ENCODE results near the gene LZIC.

LZIC gene

GRCh38 chr1:9910423-9911178, 32.6 kb downstream of the LZIC start:
- no peak overlapping the region for H3K14ac ChIP-seq (ENCODE audit: low read length in 2 of 2)

GRCh38 chr1:9910076-9910422, 33.1 kb downstream of the LZIC start, which contains the start of gene CTNNBIP1:
TSS of gene CTNNBIP1 (minus strand) at chr1:9910269. CDS start at chr1:9872064, 38,205 bp downstream.
- Histone ChIP-seq H3K23ac (ENCODE audit: low read length in 2 of 2) (peak within 1 kb of the TSS in 1 of 2 experiments; percentile 100), H3K4me3 (ENCODE audit: insufficient read depth in 1 of 2, low read depth in 1 of 2, low read length in 2 of 2) (peak within 1 kb of the TSS; percentile 83 to 92), H2AFZ (ENCODE audit: low read depth, low read length) (peak within 1 kb of the TSS; percentile 72), H3K14ac (ENCODE audit: low read length in 2 of 2) (peak within 1 kb of the TSS in 1 of 2 experiments; percentile 9), H3K18ac (ENCODE audit: low read depth in 1 of 2, low read length in 2 of 2) (peak within 1 kb of the TSS; percentile 79 to 93), H3K79me1 (replicated peaks; ENCODE audit: low read length, poor library complexity, severe bottlenecking) (peaks cover 2% of the 10 kb centered on the region), H4K91ac (ENCODE audit: low read length) (peak within 1 kb of the TSS; percentile 84), H2BK12ac (ENCODE audit: low read length in 2 of 2) (no peak within 1 kb of the TSS), H3K27ac (ENCODE audit: low read length, poor library complexity, severe bottlenecking) (peak within 1 kb of the TSS; percentile 89), H3K4ac (ENCODE audit: low read depth in 1 of 2, low read length in 2 of 2) (peak within 1 kb of the TSS in 1 of 2 experiments; percentile 56), H3K9ac (ENCODE audit: low read length) (peak within 1 kb of the TSS; percentile 90), H2BK5ac (ENCODE audit: low read depth, low read length, poor library complexity, severe bottlenecking) (peak within 1 kb of the TSS; percentile 21), H2BK120ac (ENCODE audit: low read depth, low read length) (no peak within 1 kb of the TSS), H2BK15ac (ENCODE audit: low read depth, poor library complexity, severe bottlenecking) (peak within 1 kb of the TSS; percentile 75), H3K9me3 (ENCODE audit: control insufficient read depth, low read length) (no peaks in the 10 kb centered on the region), H4K8ac (ENCODE audit: low read length) (peak within 1 kb of the TSS; percentile 78), H3K4me2 (ENCODE audit: low read length, poor library complexity, severe bottlenecking) (peak within 1 kb of the TSS; percentile 77), H3K27me3 (ENCODE audit: control insufficient read depth in 1 of 2, insufficient read depth in 1 of 2, low read length in 2 of 2) (no peaks in the 10 kb centered on the region), H2AK5ac (ENCODE audit: low read length, severe bottlenecking) (no peak within 1 kb of the TSS), H3K4me1 (ENCODE audit: control insufficient read depth, insufficient read depth, low read depth, low read length) (peaks cover 9% of the 10 kb centered on the region), H3K36me3 (ENCODE audit: control insufficient read depth in 1 of 2, insufficient read depth in 2 of 2, low read depth in 1 of 2, low read length in 2 of 2) (no peaks in the 10 kb centered on the region)
- WGBS: 0% methylated on average over 17 of the region's 55 CpGs
- no peak for DNase-seq

More at GRCh38 chr1:9910423-9911178, 32.6 kb downstream of the LZIC start:
- Histone ChIP-seq H4K91ac (ENCODE audit: low read length) (no peak overlapping the region), H3K23ac (ENCODE audit: low read length in 2 of 2) (no peak overlapping the region), H2BK12ac (ENCODE audit: low read length in 2 of 2) (no peak overlapping the region), H2BK5ac (ENCODE audit: low read depth, low read length, poor library complexity, severe bottlenecking) (peak overlapping the region; percentile 21), H2AK5ac (ENCODE audit: low read length, severe bottlenecking) (no peak overlapping the region), H3K4ac (ENCODE audit: low read depth in 1 of 2, low read length in 2 of 2) (peak overlapping the region in 1 of 2 experiments; percentile 56), H3K9ac (ENCODE audit: low read length) (peak overlapping the region; percentile 90), H3K4me1 (ENCODE audit: control insufficient read depth, insufficient read depth, low read depth, low read length) (peaks cover 7% of the 10 kb centered on the region), H3K79me1 (replicated peaks; ENCODE audit: low read length, poor library complexity, severe bottlenecking) (peaks cover 2% of the 10 kb centered on the region), H3K9me3 (ENCODE audit: control insufficient read depth, low read length) (no peaks in the 10 kb centered on the region), H4K8ac (ENCODE audit: low read length) (no peak overlapping the region), H3K4me2 (ENCODE audit: low read length, poor library complexity, severe bottlenecking) (peak overlapping the region; percentile 77), H3K27me3 (ENCODE audit: control insufficient read depth in 1 of 2, insufficient read depth in 1 of 2, low read length in 2 of 2) (no peaks in the 10 kb centered on the region), H3K36me3 (ENCODE audit: control insufficient read depth in 1 of 2, insufficient read depth in 2 of 2, low read depth in 1 of 2, low read length in 2 of 2) (no peaks in the 10 kb centered on the region), H2BK120ac (ENCODE audit: low read depth, low read length) (no peak overlapping the region), H3K27ac (ENCODE audit: low read length, poor library complexity, severe bottlenecking) (peak overlapping the region; percentile 89), H2AFZ (ENCODE audit: low read depth, low read length) (peak overlapping the region; percentile 72), H3K18ac (ENCODE audit: low read depth in 1 of 2, low read length in 2 of 2) (peak overlapping the region; percentile 53 to 73), H2BK15ac (ENCODE audit: low read depth, poor library complexity, severe bottlenecking) (no peak overlapping the region), H3K4me3 (ENCODE audit: insufficient read depth in 1 of 2, low read depth in 1 of 2, low read length in 2 of 2) (peak overlapping the region; percentile 49 to 86)
- under 1% methylated on average over 40 of the region's 45 CpGs for WGBS
- DNase-seq: peak; percentile 99

- Histone ChIP-seq H4K91ac (ENCODE audit: low read length) (peak overlapping the region; percentile 84), H2BK15ac (ENCODE audit: low read depth, poor library complexity, severe bottlenecking) (peak overlapping the region; percentile 75), H3K4me1 (ENCODE audit: control insufficient read depth, insufficient read depth, low read depth, low read length) (peaks cover 10% of the 10 kb centered on the region), H3K27ac (ENCODE audit: low read length, poor library complexity, severe bottlenecking) (no peak overlapping the region), H2BK5ac (ENCODE audit: low read depth, low read length, poor library complexity, severe bottlenecking) (no peak overlapping the region), H4K8ac (ENCODE audit: low read length) (peak overlapping the region; percentile 78), H3K23ac (ENCODE audit: low read length in 2 of 2) (peak overlapping the region in 1 of 2 experiments; percentile 100), H3K9me3 (ENCODE audit: control insufficient read depth, low read length) (no peaks in the 10 kb centered on the region), H3K4ac (ENCODE audit: low read depth in 1 of 2, low read length in 2 of 2) (peak overlapping the region in 1 of 2 experiments; percentile 9), H3K4me2 (ENCODE audit: low read length, poor library complexity, severe bottlenecking) (peak overlapping the region; percentile 64), H3K18ac (ENCODE audit: low read depth in 1 of 2, low read length in 2 of 2) (peak overlapping the region; percentile 79 to 93), H2BK12ac (ENCODE audit: low read length in 2 of 2) (no peak overlapping the region), H3K4me3 (ENCODE audit: insufficient read depth in 1 of 2, low read depth in 1 of 2, low read length in 2 of 2) (peak overlapping the region; percentile 83 to 92), H3K9ac (ENCODE audit: low read length) (peak overlapping the region; percentile 89), H2BK120ac (ENCODE audit: low read depth, low read length) (no peak overlapping the region), H2AFZ (ENCODE audit: low read depth, low read length) (peak overlapping the region; percentile 29), H3K14ac (ENCODE audit: low read length in 2 of 2) (peak overlapping the region in 1 of 2 experiments; percentile 9), H2AK5ac (ENCODE audit: low read length, severe bottlenecking) (no peak overlapping the region), H3K27me3 (ENCODE audit: control insufficient read depth in 1 of 2, insufficient read depth in 1 of 2, low read length in 2 of 2) (no peaks in the 10 kb centered on the region), H3K36me3 (ENCODE audit: control insufficient read depth in 1 of 2, insufficient read depth in 2 of 2, low read depth in 1 of 2, low read length in 2 of 2) (no peaks in the 10 kb centered on the region), H3K79me1 (replicated peaks; ENCODE audit: low read length, poor library complexity, severe bottlenecking) (peaks cover 2% of the 10 kb centered on the region)
- DNase-seq: no peak
- WGBS: 13% methylated on average over 23 of the region's 47 CpGs
Measured at GRCh38 chr1:9909234-9910046, 33.8 kb downstream of the LZIC start.

GRCh38 chr1:9908871-9909233, 34.3 kb downstream of the LZIC start:
- Histone ChIP-seq H3K4me1 (ENCODE audit: control insufficient read depth, insufficient read depth, low read depth, low read length) (peaks cover 13% of the 10 kb centered on the region), H3K14ac (ENCODE audit: low read length in 2 of 2) (no peak overlapping the region), H3K9ac (ENCODE audit: low read length) (peak overlapping the region; percentile 89), H3K79me1 (replicated peaks; ENCODE audit: low read length, poor library complexity, severe bottlenecking) (peaks cover 5% of the 10 kb centered on the region), H4K8ac (ENCODE audit: low read length) (no peak overlapping the region), H2BK120ac (ENCODE audit: low read depth, low read length) (no peak overlapping the region), H2BK12ac (ENCODE audit: low read length in 2 of 2) (no peak overlapping the region), H4K91ac (ENCODE audit: low read length) (no peak overlapping the region), H3K4ac (ENCODE audit: low read depth in 1 of 2, low read length in 2 of 2) (no peak overlapping the region), H3K4me2 (ENCODE audit: low read length, poor library complexity, severe bottlenecking) (peak overlapping the region; percentile 64), H3K27me3 (ENCODE audit: control insufficient read depth in 1 of 2, insufficient read depth in 1 of 2, low read length in 2 of 2) (no peaks in the 10 kb centered on the region), H3K36me3 (ENCODE audit: control insufficient read depth in 1 of 2, insufficient read depth in 2 of 2, low read depth in 1 of 2, low read length in 2 of 2) (no peaks in the 10 kb centered on the region), H2BK5ac (ENCODE audit: low read depth, low read length, poor library complexity, severe bottlenecking) (no peak overlapping the region), H3K27ac (ENCODE audit: low read length, poor library complexity, severe bottlenecking) (no peak overlapping the region), H3K4me3 (ENCODE audit: insufficient read depth in 1 of 2, low read depth in 1 of 2, low read length in 2 of 2) (peak overlapping the region in 1 of 2 experiments; percentile 92), H2BK15ac (ENCODE audit: low read depth, poor library complexity, severe bottlenecking) (no peak overlapping the region), H2AFZ (ENCODE audit: low read depth, low read length) (no peak overlapping the region), H2AK5ac (ENCODE audit: low read length, severe bottlenecking) (no peak overlapping the region), H3K9me3 (ENCODE audit: control insufficient read depth, low read length) (no peaks in the 10 kb centered on the region), H3K23ac (ENCODE audit: low read length in 2 of 2) (no peak overlapping the region), H3K18ac (ENCODE audit: low read depth in 1 of 2, low read length in 2 of 2) (no peak overlapping the region)
- DNase-seq: no peak
- 81% methylated on average over 2 of the region's 4 CpGs for WGBS

All from mesenchymal stem cell (in vitro differentiated cells and primary cell).